Lower leg skin (tissue), 4 donors: ENCODE measurements around the gene TBCC. TPM values are rescaled to one million over a fixed set of nuclear protein-coding genes. Genes with fewer than 3 reads are reported as not detected.

Experiments
- DNase-seq, 2 donors: peaks; one replicate each; pipeline ENCODE4 v3.0.0-alpha.2; 2019; ENCODE audit warnings: low spot score in 2 of 2
- H3K4me3 ChIP-seq: fragments of 200-600 bp; sonication (generic); 2 replicates; pipeline ENCODE4 v1.5.1; 2017; ENCODE audit warnings: mild to moderate bottlenecking, low read depth; ENCODE audit not compliant: poor library complexity, severe bottlenecking
- CTCF ChIP-seq, 3 donors: fragments of 450-650 bp; IDR thresholded peaks; one replicate each; pipeline ENCODE4 v1.5.1; 2016; ENCODE audit warnings: antibody characterized with exemption in 3 of 3, mild to moderate bottlenecking in 3 of 3, moderate library complexity in 2 of 3
- POLR2A ChIP-seq, 2 donors: fragments of 450-650 bp; IDR thresholded peaks; one replicate each; pipeline ENCODE4 v1.6.1; 2016 to 2017; ENCODE audit warnings: antibody characterized with exemption in 2 of 2, mild to moderate bottlenecking in 1 of 2, moderate library complexity in 1 of 2
- WGBS, 2 donors: methylation state at CpG; one replicate each; pipeline ENCODE4 v1.1.5; 2018; 5-methylcytosine and 5-hydroxymethylcytosine counted together
- intact Hi-C: fragments of 100-400 bp; cut with DNase I; formaldehyde crosslinking; loops from one replicate; pipeline ENCODE4 v1.15.0; 2023; ENCODE audit warnings: low total_unique reads
- total RNA-seq, 4 donors: library from RNA; depleted of rRNA; stranded (reverse); fragments of >200 nt; gene quantifications; one replicate each; pipeline ENCODE4 v1.1.0, GENCODE V29; 2016

The TBCC gene
- total RNA-seq, 4 donors from 2014 or later = 40.3 to 55.5 (median 45.3) TPM

- 76 to 87% methylated on average over 2 of the region's 2 CpGs for whole genome bisulfite sequencing, 2 donors
- H3K4me3 ChIP-seq = no peak overlapping the region
- intact Hi-C loops = no loop called here
- DNase-seq = no peak
- TF ChIP-seq CTCF (IDR thresholded peaks at IDR 0.05) (no peak), POLR2A (IDR thresholded peaks at IDR 0.05) (no peak)
Observed at GRCh38 chr6:42787063-42787472, 41.2 kb upstream of the TBCC start.

- no peak for TF ChIP-seq POLR2A (IDR thresholded peaks at IDR 0.05)
- no peak for TF ChIP-seq CTCF (IDR thresholded peaks at IDR 0.05)
- H3K4me3 ChIP-seq = no peak overlapping the region
- no peak for DNase-seq
- intact Hi-C loops = no loop called here
- WGBS, 2 donors = 59 to 71% methylated on average over 3 of the region's 3 CpGs
Observed at GRCh38 chr6:42786525-42786985, 40.7 kb upstream of the TBCC start.

- 36 to 44% methylated on average over 12 of the region's 12 CpGs for WGBS, 2 donors
- H3K4me3 ChIP-seq = peak overlapping the region; percentile 64
- TF ChIP-seq POLR2A (IDR thresholded peaks at IDR 0.05) (no peak), CTCF (IDR thresholded peaks at IDR 0.05) (no peak)
- intact Hi-C loops = no loop called here
- DNase-seq = no peak
Observed at GRCh38 chr6:42784717-42785498, 39.0 kb upstream of the TBCC start.

GRCh38 chr6:42783876-42784642 is 38.2 kb upstream of the TBCC start:
- 0% methylated on average over 10 of the region's 10 CpGs for WGBS, 2 donors
- DNase-seq = no peak
- intact Hi-C loops = no loop called here
- TF ChIP-seq POLR2A (IDR thresholded peaks at IDR 0.05) = no peak
- TF ChIP-seq CTCF (IDR thresholded peaks at IDR 0.05) = no peak
- peak overlapping the region; percentile 64 for H3K4me3 ChIP-seq

- no peak for TF ChIP-seq POLR2A (IDR thresholded peaks at IDR 0.05)
- no peak for TF ChIP-seq CTCF (IDR thresholded peaks at IDR 0.05)
- DNase-seq = peak; percentile 57 to 94
- H3K4me3 ChIP-seq = peak overlapping the region; percentile 64
- WGBS, 2 donors = 0 to 1% methylated on average over 40 to 53 of the region's 79 CpGs
- intact Hi-C loops = no loop called here
Observed at GRCh38 chr6:42783177-42783875, 37.4 kb upstream of the TBCC start.
